Astrocyte (in vitro differentiated cells and primary cell): ENCODE measurements around the gene NIPBL. TPM values are rescaled to one million over a fixed set of nuclear protein-coding genes. Genes with fewer than 3 reads are reported as not detected.

Source experiments
- DNase-seq: peaks from one replicate; pipeline ENCODE4 v3.0.0-alpha.2; 2010; ENCODE audit warnings: low read depth
- FAIRE-seq: peaks from 2 replicates; lab custom pipeline; 2011; peaks lifted over from hg19 to GRCh38; lab: Jason Lieb, UNC
- H2AFZ ChIP-seq: 2 replicates; pipeline ENCODE4 v1.6.0; 2012; ENCODE audit warnings: low read depth, low read length, inconsistent platforms
- H3K27ac ChIP-seq: 2 replicates; pipeline ENCODE4 v1.5.1; 2011; ENCODE audit warnings: low read depth, low read length, inconsistent platforms
- H3K27me3 ChIP-seq: 2 replicates; pipeline ENCODE4 v1.6.0; 2011; ENCODE audit warnings: low read length, inconsistent platforms; ENCODE audit not compliant: insufficient read depth
- H3K36me3 ChIP-seq: 2 replicates; pipeline ENCODE4 v1.5.1; 2011; ENCODE audit warnings: low read length, inconsistent platforms; ENCODE audit not compliant: insufficient read depth
- H3K4me1 ChIP-seq: 2 replicates; pipeline ENCODE4 v1.5.1; 2011; ENCODE audit warnings: low read length, inconsistent platforms; ENCODE audit not compliant: insufficient read depth
- H3K4me2 ChIP-seq: 2 replicates; pipeline ENCODE4 v1.6.0; 2012; ENCODE audit warnings: low read length, inconsistent platforms
- H3K4me3 ChIP-seq: 2 replicates; pipeline ENCODE4 v1.5.1; 2011; ENCODE audit warnings: low read depth, mild to moderate bottlenecking, low read length, inconsistent platforms; ENCODE audit not compliant: insufficient read depth
- H3K79me2 ChIP-seq: 2 replicates; pipeline ENCODE4 v1.6.0; 2012; ENCODE audit warnings: mild to moderate bottlenecking, low read length, inconsistent platforms; ENCODE audit not compliant: insufficient read depth
- H3K9ac ChIP-seq: 2 replicates; pipeline ENCODE4 v1.6.0; 2012; ENCODE audit warnings: mild to moderate bottlenecking, low read length, inconsistent platforms
- H3K9me3 ChIP-seq: 2 replicates; pipeline ENCODE4 v1.5.1; 2012; ENCODE audit warnings: low read depth, mild to moderate bottlenecking, low read length, inconsistent platforms; ENCODE audit not compliant: insufficient read depth
- H4K20me1 ChIP-seq: 2 replicates; pipeline ENCODE4 v1.6.0; 2012; ENCODE audit warnings: low read length, inconsistent platforms; ENCODE audit not compliant: insufficient read depth
- H3K27ac Mint-ChIP-seq: one replicate; pipeline ENCODE4 v1.8.0; 2021; ENCODE audit warnings: mild to moderate bottlenecking, mixed read lengths; ENCODE audit not compliant: unreplicated experiment
- H3K27me3 Mint-ChIP-seq: one replicate; pipeline ENCODE4 v1.8.0; 2021; ENCODE audit warnings: low read depth, mixed read lengths; ENCODE audit not compliant: unreplicated experiment
- H3K36me3 Mint-ChIP-seq: one replicate; pipeline ENCODE4 v1.8.0; 2021; ENCODE audit warnings: low read depth, mixed read lengths; ENCODE audit not compliant: unreplicated experiment
- H3K4me1 Mint-ChIP-seq: one replicate; pipeline ENCODE4 v1.8.0; 2021; ENCODE audit warnings: low read depth, mixed read lengths; ENCODE audit not compliant: unreplicated experiment
- H3K4me3 Mint-ChIP-seq: one replicate; pipeline ENCODE4 v1.8.0; 2021; ENCODE audit warnings: mild to moderate bottlenecking, moderate library complexity, mixed read lengths; ENCODE audit not compliant: unreplicated experiment
- H3K9me3 Mint-ChIP-seq: one replicate; pipeline ENCODE4 v1.8.0; 2021; ENCODE audit warnings: mild to moderate bottlenecking, mixed read lengths; ENCODE audit not compliant: unreplicated experiment
- EZH2 ChIP-seq: IDR thresholded peaks from 2 replicates; pipeline ENCODE4 v1.6.1; 2012; ENCODE audit warnings: mild to moderate bottlenecking, low read length, inconsistent platforms; ENCODE audit not compliant: insufficient read depth
- total RNA-seq: library from RNA; stranded (reverse); gene quantifications from 2 replicates; pipeline ENCODE4 v1.2.1, GENCODE V29; 2021
- TF ChIP-seq, protein P1 (sequence below): IDR thresholded peaks from 2 replicates; pipeline ENCODE4 v1.5.1; 2011; ENCODE audit warnings: low read depth, mild to moderate bottlenecking, inconsistent platforms, low read length, moderate library complexity; ENCODE audit not compliant: insufficient read depth

The NIPBL gene
- total RNA-seq, 1 donor from 2014 or later: 45.3 TPM

DNA sequence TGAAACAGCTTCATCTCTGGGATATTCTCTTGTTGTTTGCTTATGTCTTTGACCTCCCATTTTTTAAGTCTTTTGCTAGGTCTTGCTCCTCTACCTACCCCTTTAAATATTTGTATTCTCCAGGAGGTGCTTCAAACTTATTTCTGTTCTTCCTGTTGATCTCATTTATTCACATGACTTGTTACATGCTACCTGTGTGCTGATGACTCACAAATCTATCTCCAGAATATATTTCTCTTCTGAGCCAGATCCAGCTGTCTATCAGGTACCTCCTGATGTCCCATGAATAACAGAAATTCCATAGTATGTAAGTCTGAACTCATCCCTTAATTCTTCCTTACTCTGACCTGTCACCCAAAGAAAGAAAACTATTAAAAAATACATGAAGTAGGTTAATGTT, 11.0 kb downstream of the NIPBL start:
- no peaks in the 10 kb centered on the region for H3K27me3 ChIP-seq
- TF ChIP-seq EZH2: no peak
- TF ChIP-seq, protein P1, sequence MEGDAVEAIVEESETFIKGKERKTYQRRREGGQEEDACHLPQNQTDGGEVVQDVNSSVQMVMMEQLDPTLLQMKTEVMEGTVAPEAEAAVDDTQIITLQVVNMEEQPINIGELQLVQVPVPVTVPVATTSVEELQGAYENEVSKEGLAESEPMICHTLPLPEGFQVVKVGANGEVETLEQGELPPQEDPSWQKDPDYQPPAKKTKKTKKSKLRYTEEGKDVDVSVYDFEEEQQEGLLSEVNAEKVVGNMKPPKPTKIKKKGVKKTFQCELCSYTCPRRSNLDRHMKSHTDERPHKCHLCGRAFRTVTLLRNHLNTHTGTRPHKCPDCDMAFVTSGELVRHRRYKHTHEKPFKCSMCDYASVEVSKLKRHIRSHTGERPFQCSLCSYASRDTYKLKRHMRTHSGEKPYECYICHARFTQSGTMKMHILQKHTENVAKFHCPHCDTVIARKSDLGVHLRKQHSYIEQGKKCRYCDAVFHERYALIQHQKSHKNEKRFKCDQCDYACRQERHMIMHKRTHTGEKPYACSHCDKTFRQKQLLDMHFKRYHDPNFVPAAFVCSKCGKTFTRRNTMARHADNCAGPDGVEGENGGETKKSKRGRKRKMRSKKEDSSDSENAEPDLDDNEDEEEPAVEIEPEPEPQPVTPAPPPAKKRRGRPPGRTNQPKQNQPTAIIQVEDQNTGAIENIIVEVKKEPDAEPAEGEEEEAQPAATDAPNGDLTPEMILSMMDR: no peak
- no peak overlapping the region for H3K27ac ChIP-seq
- no peaks in the 10 kb centered on the region for H3K4me1 ChIP-seq
- no peak overlapping the region for H3K9ac ChIP-seq
- H3K4me3 ChIP-seq: no peak overlapping the region
- no peak for FAIRE-seq
- H3K27me3 Mint-ChIP-seq: no peaks in the 10 kb centered on the region
- no peak overlapping the region for H3K27ac Mint-ChIP-seq
- H3K4me3 Mint-ChIP-seq: no peak overlapping the region
- H3K9me3 Mint-ChIP-seq: no peaks in the 10 kb centered on the region
- H3K79me2 ChIP-seq: peaks cover 95% of the 10 kb centered on the region
- peaks cover 10% of the 10 kb centered on the region for H3K4me1 Mint-ChIP-seq
- H3K4me2 ChIP-seq: no peak overlapping the region
- no peaks in the 10 kb centered on the region for H3K9me3 ChIP-seq
- H2AFZ ChIP-seq: no peak overlapping the region
- no peak for DNase-seq
- peaks cover 9% of the 10 kb centered on the region for H3K36me3 Mint-ChIP-seq
- no peaks in the 10 kb centered on the region for H3K36me3 ChIP-seq
- peaks cover 79% of the 10 kb centered on the region for H4K20me1 ChIP-seq

DNA sequence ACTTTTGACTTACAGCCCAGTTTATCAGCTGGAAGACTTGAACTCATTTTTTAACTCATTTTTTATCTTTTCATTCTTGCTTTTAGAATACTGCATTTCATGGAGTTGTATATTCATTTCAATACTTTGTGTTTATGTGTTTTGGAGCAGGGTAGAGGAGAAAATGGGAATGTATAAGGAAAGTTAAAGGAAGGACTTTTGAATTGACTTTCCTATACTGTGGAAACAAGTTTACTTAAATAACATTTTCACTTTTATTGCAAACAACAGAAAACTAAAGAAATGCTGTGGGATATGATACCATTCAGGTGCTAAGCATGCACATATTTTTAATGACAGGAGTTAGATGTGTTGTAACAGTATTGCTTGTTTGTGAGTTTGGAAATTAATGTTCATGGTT, 11.7 kb downstream of the NIPBL start:
- Histone ChIP-seq H3K4me1 (no peaks in the 10 kb centered on the region), H3K36me3 (no peaks in the 10 kb centered on the region), H3K9me3 (no peaks in the 10 kb centered on the region), H4K20me1 (peaks cover 78% of the 10 kb centered on the region), H3K4me3 (no peak overlapping the region), H3K9ac (no peak overlapping the region), H2AFZ (no peak overlapping the region), H3K79me2 (peaks cover 93% of the 10 kb centered on the region), H3K27ac (no peak overlapping the region), H3K4me2 (no peak overlapping the region), H3K27me3 (no peaks in the 10 kb centered on the region)
- TF ChIP-seq EZH2: no peak
- TF ChIP-seq, protein P1: no peak
- H3K9me3 Mint-ChIP-seq: no peaks in the 10 kb centered on the region
- H3K4me3 Mint-ChIP-seq: no peak overlapping the region
- FAIRE-seq (no peak), DNase-seq (no peak)
- peaks cover 10% of the 10 kb centered on the region for H3K4me1 Mint-ChIP-seq
- H3K27me3 Mint-ChIP-seq: no peaks in the 10 kb centered on the region
- H3K36me3 Mint-ChIP-seq: peaks cover 9% of the 10 kb centered on the region
- H3K27ac Mint-ChIP-seq: no peak overlapping the region

DNA sequence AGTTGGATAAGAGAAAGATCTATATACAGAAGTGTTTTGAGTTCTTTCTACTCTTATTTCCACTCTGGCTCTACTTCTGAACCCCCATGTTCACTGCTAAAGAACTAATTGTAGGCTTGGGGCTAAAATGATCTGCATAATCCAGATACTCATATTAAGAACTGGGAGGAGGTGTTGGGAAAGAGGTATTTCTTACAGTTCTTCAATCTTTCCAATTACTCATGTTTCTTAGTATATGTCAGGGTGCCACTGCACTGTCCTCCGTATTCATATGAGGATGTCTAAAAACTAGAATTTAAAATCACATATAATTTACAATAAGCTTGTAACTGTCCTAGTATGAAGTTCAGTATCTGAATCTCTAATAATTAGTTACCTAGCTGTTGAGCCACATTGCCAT, 12.7 kb downstream of the NIPBL start:
- Histone ChIP-seq H3K79me2 (peaks cover 93% of the 10 kb centered on the region), H3K27me3 (no peaks in the 10 kb centered on the region), H4K20me1 (peaks cover 79% of the 10 kb centered on the region), H3K36me3 (no peaks in the 10 kb centered on the region), H3K9ac (no peak overlapping the region), H3K9me3 (no peaks in the 10 kb centered on the region), H2AFZ (no peak overlapping the region), H3K4me2 (no peak overlapping the region), H3K4me1 (no peaks in the 10 kb centered on the region), H3K27ac (no peak overlapping the region), H3K4me3 (no peak overlapping the region)
- TF ChIP-seq, protein P1: no peak
- no peak for TF ChIP-seq EZH2
- H3K27me3 Mint-ChIP-seq: no peaks in the 10 kb centered on the region
- H3K9me3 Mint-ChIP-seq: no peaks in the 10 kb centered on the region
- H3K4me1 Mint-ChIP-seq: peaks cover 7% of the 10 kb centered on the region
- FAIRE-seq (no peak), DNase-seq (no peak)
- no peak overlapping the region for H3K4me3 Mint-ChIP-seq
- no peak overlapping the region for H3K27ac Mint-ChIP-seq
- peaks cover 9% of the 10 kb centered on the region for H3K36me3 Mint-ChIP-seq
